ENCODE data around the gene CD37.

DNA sequence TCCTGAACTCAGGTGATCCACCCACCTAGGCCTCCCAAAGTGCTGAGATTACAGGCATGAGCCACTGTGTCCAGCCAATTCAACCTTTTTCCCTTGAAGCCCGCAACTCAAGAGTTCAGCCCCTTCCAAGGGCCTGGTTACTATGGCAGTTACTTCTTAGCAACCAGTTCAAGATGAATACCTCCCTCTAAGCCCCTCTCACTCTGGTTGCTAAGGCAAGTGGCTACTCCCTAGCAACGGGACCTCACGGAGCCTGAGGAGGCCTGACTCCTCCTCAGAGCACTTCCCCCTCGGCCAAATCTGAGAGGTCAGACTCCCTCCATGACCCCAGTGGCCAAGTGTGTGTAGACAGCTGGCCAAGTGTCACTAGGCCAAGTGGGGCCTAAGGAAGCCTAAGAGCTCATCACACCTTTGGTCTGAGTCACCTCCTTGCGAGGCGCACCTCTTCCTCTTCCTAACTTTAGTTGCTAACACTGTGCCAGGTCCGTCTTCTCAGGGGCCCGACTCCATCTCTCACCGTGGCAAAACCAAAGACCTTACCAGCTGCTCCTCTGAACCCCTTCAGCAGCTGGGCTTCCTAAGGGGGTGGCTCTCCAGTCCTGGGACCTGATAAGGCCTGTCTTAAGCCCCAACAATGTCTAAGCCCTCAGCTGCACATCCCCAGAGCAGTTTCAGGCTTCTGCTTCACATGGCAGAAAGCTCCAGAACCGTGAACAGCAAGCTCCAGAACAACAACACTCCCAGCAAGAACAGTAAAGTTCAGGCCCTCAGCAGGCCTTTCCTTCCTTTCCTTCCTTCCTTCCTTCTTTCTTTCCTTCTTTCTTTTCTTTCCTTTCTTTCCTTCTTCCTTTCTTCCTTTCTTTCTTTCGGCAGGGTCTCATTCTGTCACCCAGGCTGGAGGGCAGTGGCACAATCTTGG is 9.6 kb downstream of the CD37 start:
- TF ChIP-seq, protein P1, sequence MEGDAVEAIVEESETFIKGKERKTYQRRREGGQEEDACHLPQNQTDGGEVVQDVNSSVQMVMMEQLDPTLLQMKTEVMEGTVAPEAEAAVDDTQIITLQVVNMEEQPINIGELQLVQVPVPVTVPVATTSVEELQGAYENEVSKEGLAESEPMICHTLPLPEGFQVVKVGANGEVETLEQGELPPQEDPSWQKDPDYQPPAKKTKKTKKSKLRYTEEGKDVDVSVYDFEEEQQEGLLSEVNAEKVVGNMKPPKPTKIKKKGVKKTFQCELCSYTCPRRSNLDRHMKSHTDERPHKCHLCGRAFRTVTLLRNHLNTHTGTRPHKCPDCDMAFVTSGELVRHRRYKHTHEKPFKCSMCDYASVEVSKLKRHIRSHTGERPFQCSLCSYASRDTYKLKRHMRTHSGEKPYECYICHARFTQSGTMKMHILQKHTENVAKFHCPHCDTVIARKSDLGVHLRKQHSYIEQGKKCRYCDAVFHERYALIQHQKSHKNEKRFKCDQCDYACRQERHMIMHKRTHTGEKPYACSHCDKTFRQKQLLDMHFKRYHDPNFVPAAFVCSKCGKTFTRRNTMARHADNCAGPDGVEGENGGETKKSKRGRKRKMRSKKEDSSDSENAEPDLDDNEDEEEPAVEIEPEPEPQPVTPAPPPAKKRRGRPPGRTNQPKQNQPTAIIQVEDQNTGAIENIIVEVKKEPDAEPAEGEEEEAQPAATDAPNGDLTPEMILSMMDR (IDR thresholded peaks at IDR 0.05), result no peak
- TF ChIP-seq EZH2 (IDR thresholded peaks at IDR 0.05; ENCODE audit: borderline replicate concordance, insufficient read depth, low read depth, low read length, poor library complexity, severe bottlenecking), result no peak
